Neutrophil (primary cell): ENCODE results near the gene MDN1.

ENCODE experiments used
- H3K27ac ChIP-seq: fragments of 200-600 bp; sonication (generic); 2 replicates; pipeline ENCODE4 v1.5.1; 2016; ENCODE audit warnings: mild to moderate bottlenecking, moderate library complexity
- H3K27me3 ChIP-seq: fragments of 200-600 bp; sonication (generic); 2 replicates; pipeline ENCODE4 v1.6.0; 2016; ENCODE audit warnings: mild to moderate bottlenecking
- H3K36me3 ChIP-seq: fragments of 200-600 bp; sonication (generic); 2 replicates; pipeline ENCODE4 v1.5.1; 2017
- H3K4me1 ChIP-seq, 2 experiments: fragments of 200-600 bp in 1 of 2; sonication (generic) in 1 of 2; 1 replicate in 1 of 2; 2 replicates in 1 of 2; pipeline versions ENCODE4 v1.5.1 to v1.6.1; 2013 to 2016; ENCODE audit warnings: low read depth in 1 of 2, low read length in 1 of 2, mild to moderate bottlenecking in 1 of 2, moderate library complexity in 1 of 2; ENCODE audit not compliant: control insufficient read depth in 1 of 2, insufficient read depth in 1 of 2
- H3K4me3 ChIP-seq, 2 experiments: fragments of 200-600 bp in 1 of 2; sonication (generic) in 1 of 2; 1 replicate in 1 of 2; 2 replicates in 1 of 2; pipeline ENCODE4 v1.5.1; 2013 to 2016; ENCODE audit warnings: low read depth in 1 of 2, low read length in 1 of 2, mild to moderate bottlenecking in 1 of 2, moderate library complexity in 1 of 2
- H3K9me3 ChIP-seq: fragments of 200-600 bp; sonication (generic); 2 replicates; pipeline ENCODE4 v1.5.1; 2016
- CTCF ChIP-seq: fragments of 200-600 bp; sonication (generic); IDR thresholded peaks from 2 replicates; pipeline ENCODE4 v1.5.1; 2016; ENCODE audit warnings: antibody characterized with exemption

Gene MDN1

GRCh38 chr6:89716532-89716931, 103.1 kb downstream of the MDN1 start:
- Histone ChIP-seq H3K9me3 (no peaks in the 10 kb centered on the region), H3K27ac (no peak overlapping the region), H3K27me3 (no peaks in the 10 kb centered on the region), H3K4me1 (no peaks in the 10 kb centered on the region), H3K4me3 (no peak overlapping the region), H3K36me3 (peaks cover 66% of the 10 kb centered on the region)
- TF ChIP-seq CTCF, result no peak

GRCh38 chr6:89711801-89712200, 107.8 kb downstream of the MDN1 start:
- Histone ChIP-seq H3K4me1 (no peaks in the 10 kb centered on the region), H3K27me3 (no peaks in the 10 kb centered on the region), H3K4me3 (no peak overlapping the region), H3K27ac (no peak overlapping the region), H3K9me3 (no peaks in the 10 kb centered on the region), H3K36me3 (peaks cover 57% of the 10 kb centered on the region)
- no peak for TF ChIP-seq CTCF

GRCh38 chr6:89708316-89708715, 111.3 kb downstream of the MDN1 start:
- H3K9me3 ChIP-seq, result no peaks in the 10 kb centered on the region
- H3K27me3 ChIP-seq, result no peaks in the 10 kb centered on the region
- H3K4me3 ChIP-seq, result no peak overlapping the region
- peaks cover 30% of the 10 kb centered on the region for H3K36me3 ChIP-seq
- no peak for TF ChIP-seq CTCF
- H3K27ac ChIP-seq, result no peak overlapping the region
- no peaks in the 10 kb centered on the region for H3K4me1 ChIP-seq

- Histone ChIP-seq H3K4me1 (no peaks in the 10 kb centered on the region), H3K27ac (no peak overlapping the region), H3K4me3 (no peak overlapping the region), H3K27me3 (no peaks in the 10 kb centered on the region), H3K36me3 (peaks cover 25% of the 10 kb centered on the region), H3K9me3 (no peaks in the 10 kb centered on the region)
- no peak for TF ChIP-seq CTCF
These were observed 111.8 kb downstream of the MDN1 start for GRCh38 chr6:89707766-89708165.

GRCh38 chr6:89706121-89706520, 113.5 kb downstream of the MDN1 start:
- H3K27ac ChIP-seq, result no peak overlapping the region
- peaks cover 17% of the 10 kb centered on the region for H3K36me3 ChIP-seq
- no peaks in the 10 kb centered on the region for H3K27me3 ChIP-seq
- H3K9me3 ChIP-seq, result no peaks in the 10 kb centered on the region
- H3K4me3 ChIP-seq, result no peak overlapping the region
- no peaks in the 10 kb centered on the region for H3K4me1 ChIP-seq
- no peak for TF ChIP-seq CTCF

- no peaks in the 10 kb centered on the region for H3K4me1 ChIP-seq
- H3K36me3 ChIP-seq, result peaks cover 24% of the 10 kb centered on the region
- H3K27ac ChIP-seq, result no peak overlapping the region
- H3K9me3 ChIP-seq, result no peaks in the 10 kb centered on the region
- no peaks in the 10 kb centered on the region for H3K27me3 ChIP-seq
- H3K4me3 ChIP-seq, result no peak overlapping the region
- no peak for TF ChIP-seq CTCF
These were observed 116.3 kb downstream of the MDN1 start for GRCh38 chr6:89703292-89703691.
